Heart left ventricle (tissue), 16 donors: ENCODE results near the gene CACNA1S. TPM values are rescaled to one million over a fixed set of nuclear protein-coding genes. Genes with fewer than 3 reads are reported as not detected.

Source experiments
- ATAC-seq, 4 donors: fragments of 200-7000 bp; cut with Tn5 transposase; one replicate each; pipeline ENCODE4 v1.9.1; 2020 to 2022; ENCODE audit warnings: moderate library complexity in 4 of 4, mild to moderate bottlenecking in 3 of 4, moderate number of reproducible peaks in 1 of 4
- DNase-seq, 5 donors: peaks; one replicate each; pipeline ENCODE4 v3.0.0-alpha.2; 2020
- H3K27ac ChIP-seq, 12 donors: fragments of 200-600 bp; sonication (generic) in 4 of 12; one replicate each; pipeline versions ENCODE4 v1.5.0 to v1.8.0; 2016 to 2022; ENCODE audit warnings: mild to moderate bottlenecking in 2 of 12
- H3K27me3 ChIP-seq, 9 donors: fragments of 200-600 bp; sonication (generic) in 2 of 9; one replicate each; pipeline versions ENCODE4 v1.5.1 to v1.8.0; 2016 to 2022; ENCODE audit warnings: mild to moderate bottlenecking in 3 of 9
- H3K36me3 ChIP-seq, 9 donors: fragments of 200-600 bp; sonication (generic) in 2 of 9; one replicate each; pipeline versions ENCODE4 v1.5.0 to v1.8.0; 2018 to 2022; ENCODE audit warnings: mild to moderate bottlenecking in 2 of 9
- H3K4me1 ChIP-seq, 12 donors: fragments of 200-600 bp; sonication (generic) in 4 of 12; one replicate each; pipeline versions ENCODE4 v1.5.0 to v1.8.0; 2016 to 2022; ENCODE audit warnings: mild to moderate bottlenecking in 3 of 12
- H3K4me3 ChIP-seq, 12 donors: fragments of 200-600 bp; sonication (generic) in 4 of 12; one replicate each; pipeline versions ENCODE4 v1.5.0 to v1.8.0; 2017 to 2022; ENCODE audit warnings: mild to moderate bottlenecking in 9 of 12, moderate library complexity in 4 of 12
- H3K9me3 ChIP-seq, 12 donors: fragments of 200-600 bp; sonication (generic) in 4 of 12; one replicate each; pipeline versions ENCODE4 v1.5.0 to v1.8.0; 2016 to 2022; ENCODE audit warnings: mild to moderate bottlenecking in 1 of 12
- CTCF ChIP-seq, 12 donors: fragments of 200-600 bp; sonication (generic) in 4 of 12; IDR thresholded peaks; one replicate each; pipeline versions ENCODE4 v1.5.0 to v1.8.0; 2018 to 2022; ENCODE audit warnings: antibody characterized with exemption in 12 of 12, mild to moderate bottlenecking in 5 of 12
- POLR2A ChIP-seq, 2 donors: fragments of 450-650 bp; IDR thresholded peaks; one replicate each; pipeline ENCODE4 v1.6.1; 2017; ENCODE audit warnings: antibody characterized with exemption in 2 of 2, mild to moderate bottlenecking in 2 of 2, moderate library complexity in 2 of 2
- WGBS, 4 donors: extraction: QIAGEN DNeasy Blood & Tissue Kit in 2 of 4; methylation state at CpG; one replicate each; pipeline versions ENCODE4 v1.1.5 to v1.1.7; 2013 to 2018; 5-methylcytosine and 5-hydroxymethylcytosine counted together
- intact Hi-C, 10 donors: fragments of 100-400 bp; cut with DNase I; formaldehyde crosslinking; loops; one replicate each; pipeline versions ENCODE4 v1.11.1 to v1.14.2; 2022
- polyA plus RNA-seq, 2 donors: library from polyadenylated mRNA; stranded (reverse); fragments of 200-250 nt; gene quantifications; one replicate each; pipeline ENCODE4 v1.2.3, GENCODE V29; 2013
- total RNA-seq, 9 donors: library from RNA; depleted of rRNA in 2 of 9; stranded (reverse); fragments of >200 nt in 2 of 9; fragmentation: NEBNext Ultra II Directional in 3 of 9; extraction: Animal tissue kit (Norgen Biotek cat#: 25700) in 3 of 9; gene quantifications; one replicate each; pipeline versions ENCODE4 v1.1.0 to v1.2.4, GENCODE V29; 2016 to 2023
- donor health status: ischemic (EF 13 %, LVEDD 7.1; RV severe dilation, severe dysfunction).
- donor health status: healthy with polysubstance abuse.
- donor health status: DM: no; HTN: yes; CAD: no.
- donor health status: DM: no; HTN: no; CAD: no.
- donor health status: ischemic (EF 25% LVEDD 6.9; RV normal size, moderate dysfunction).
- donor health status: ischemic (EF 25% LVEDD 5.7; RV mildly dilated, moderate dysfunction).
- donor health status: healthy.
- donor health status: DM: yes; HTN: yes; CAD: no.
- donor health status: ischemic (EF 35%, LVEDD 5.7; RV mildly dilated, moderate dysfunction).
- donor health status: nonischemic (EF 11% LVEDD 7.7; RV severe dilation, severe dysfunction).
- donor health status: DM: yes; HTN: yes; CAD: no.
- donor health status: PGD.
- donor health status: ischemic (EF 29% LVEDD 5.4; RV normal size, mild dysfunction).
- donor health status: nonischemic (EF 23%, LVEDD 6.1; RV moderate dilation, normal function).

Gene CACNA1S
- total and polyA plus RNA-seq, 11 donors, result not detected

- no peak for DNase-seq
- no peak for ATAC-seq
- Histone ChIP-seq H3K4me1 (peaks cover 0 to 15% (median 5%) of the 10 kb centered on the region in 12 donors), H3K36me3 (no peaks in the 10 kb centered on the region), H3K4me3 (no peak overlapping the region), H3K27me3 (peaks cover 0 to 38% (median 14%) of the 10 kb centered on the region in 9 donors), H3K9me3 (no peaks in the 10 kb centered on the region), H3K27ac (no peak overlapping the region)
- intact Hi-C loops, result loop anchor here in 4 of 10 donors (2.0 to 5.0 kb wide), 3 partner anchors 71 to 141 kb away; no protein-coding TSS in a partner anchor
- WGBS, 4 donors, result 90 to 96% (median 92%) methylated on average over 3 of the region's 3 CpGs
- no peak for TF ChIP-seq POLR2A (IDR thresholded peaks at IDR 0.05)
- no peak for TF ChIP-seq CTCF (IDR thresholded peaks at IDR 0.05)
Observed at GRCh38 chr1:201112926-201113325, 700 bp upstream of the CACNA1S start.

GRCh38 chr1:201111672-201112071, 554 bp downstream of the CACNA1S start:
- Histone ChIP-seq H3K9me3 (no peaks in the 10 kb centered on the region), H3K4me3 (no peak overlapping the region), H3K36me3 (no peaks in the 10 kb centered on the region), H3K27ac (no peak overlapping the region), H3K4me1 (peaks cover 0 to 15% (median 5%) of the 10 kb centered on the region in 12 donors), H3K27me3 (peaks cover 0 to 38% (median 14%) of the 10 kb centered on the region in 9 donors)
- intact Hi-C loops, result loop anchor here in 4 of 10 donors (2.0 to 5.0 kb wide), 3 partner anchors 69 to 139 kb away; no protein-coding TSS in a partner anchor
- ATAC-seq, result no peak
- 62 to 87% (median 81%) methylated on average over 3 of the region's 3 CpGs for WGBS, 4 donors
- TF ChIP-seq CTCF (IDR thresholded peaks at IDR 0.05), result no peak
- TF ChIP-seq POLR2A (IDR thresholded peaks at IDR 0.05), result no peak
- DNase-seq, result no peak

- Histone ChIP-seq H3K27me3 (peaks cover 0 to 36% (median 14%) of the 10 kb centered on the region in 9 donors), H3K4me1 (peaks cover 0 to 15% (median 5%) of the 10 kb centered on the region in 12 donors), H3K4me3 (no peak overlapping the region), H3K9me3 (no peaks in the 10 kb centered on the region), H3K36me3 (no peaks in the 10 kb centered on the region), H3K27ac (no peak overlapping the region)
- ATAC-seq (no peak), DNase-seq (no peak)
- intact Hi-C loops, result loop anchor here in 3 of 10 donors (5.0 kb wide), 2 partner anchors 69 to 139 kb away; no protein-coding TSS in a partner anchor
- WGBS, 4 donors, result 83 to 92% (median 85%) methylated on average over 7 of the region's 7 CpGs
- TF ChIP-seq CTCF (IDR thresholded peaks at IDR 0.05), result no peak
- no peak for TF ChIP-seq POLR2A (IDR thresholded peaks at IDR 0.05)
Observed at GRCh38 chr1:201111156-201111555, 1.1 kb downstream of the CACNA1S start.

- peaks cover 0 to 15% (median 5%) of the 10 kb centered on the region in 12 donors for H3K4me1 ChIP-seq
- H3K27ac ChIP-seq, result no peak overlapping the region
- H3K9me3 ChIP-seq, result no peaks in the 10 kb centered on the region
- ATAC-seq (no peak), DNase-seq (no peak)
- TF ChIP-seq POLR2A (IDR thresholded peaks at IDR 0.05) (no peak), CTCF (IDR thresholded peaks at IDR 0.05) (no peak)
- H3K4me3 ChIP-seq, result no peak overlapping the region
- no peaks in the 10 kb centered on the region for H3K36me3 ChIP-seq
- intact Hi-C loops, result loop anchor here in 3 of 10 donors (5.0 kb wide), 2 partner anchors 68 to 138 kb away; no protein-coding TSS in a partner anchor
- 93 to 96% (median 94%) methylated on average over 5 of the region's 5 CpGs for WGBS, 4 donors
- peaks cover 0 to 30% (median 14%) of the 10 kb centered on the region in 9 donors for H3K27me3 ChIP-seq
Observed at GRCh38 chr1:201110616-201111015, 1.6 kb downstream of the CACNA1S start.
